ENCODE data around the gene MAP3K14. TPM values are rescaled to one million over a fixed set of nuclear protein-coding genes. Genes with fewer than 3 reads are reported as not detected.

The MAP3K14 gene
- total and polyA plus RNA-seq, 10 of the 15 experiments (the other 5 are each of a cell fraction or from before 2014, with no cell fraction given), result 2.1 to 33.3 (median 19.7) TPM

GRCh38 chr17:45339646-45340605 is 23.1 kb upstream of the MAP3K14 start:
- no peak for TF ChIP-seq HDGF (IDR thresholded peaks at IDR 0.05)
- TF ChIP-seq FOXM1 (IDR thresholded peaks at IDR 0.05; ENCODE audit: low read depth, low read length), result no peak
- TF ChIP-seq CEBPB (IDR thresholded peaks at IDR 0.05; ENCODE audit: borderline replicate concordance in 1 of 2, low read depth in 2 of 2, low read length in 2 of 2), result no peak
- no peak for TF ChIP-seq ZNF687 (IDR thresholded peaks at IDR 0.05)
- TF ChIP-seq POLR2AphosphoS2 (IDR thresholded peaks at IDR 0.05; ENCODE audit: low read depth, low read length), result no peak
- TF ChIP-seq MYC (IDR thresholded peaks at IDR 0.05; ENCODE audit: insufficient read depth, insufficient read length, insufficient replicate concordance, low read length, severe bottlenecking), result no peak
- TF ChIP-seq ETV6 (conservative IDR thresholded peaks at IDR 0.05 in 1 of 2, IDR thresholded peaks at IDR 0.05 in 1 of 2; ENCODE audit: borderline replicate concordance in 1 of 2, low read depth in 1 of 2), result no peak
- no peak for TF ChIP-seq IKZF2 (IDR thresholded peaks at IDR 0.05)
- TF ChIP-seq TAF1 (IDR thresholded peaks at IDR 0.05; ENCODE audit: borderline replicate concordance, low read depth, low read length), result no peak
- no peak for TF ChIP-seq MXI1 (IDR thresholded peaks at IDR 0.05; ENCODE audit: low read depth, low read length)
- no peak for TF ChIP-seq E2F4 (IDR thresholded peaks at IDR 0.05; ENCODE audit: low read depth, low read length)
- Histone ChIP-seq H3K4me3 (no peak overlapping the region), H2AFZ (ENCODE audit: control insufficient read depth, low read depth, low read length) (no peak overlapping the region), H3K9ac (ENCODE audit: control insufficient read depth, insufficient read depth, low read length) (no peak overlapping the region), H3K4me1 (ENCODE audit: control insufficient read depth, insufficient read depth, low read length) (peaks cover under 1% of the 10 kb centered on the region; the same call in 1 of the 2 replicates), H3K79me2 (ENCODE audit: control insufficient read depth, insufficient read depth, low read length) (no peaks in the 10 kb centered on the region), H4K20me1 (ENCODE audit: control insufficient read depth, insufficient read depth) (no peaks in the 10 kb centered on the region), H3K27ac (ENCODE audit: control insufficient read depth, insufficient read depth) (no peak overlapping the region), H3K4me2 (ENCODE audit: control insufficient read depth, insufficient read depth) (no peak overlapping the region), H3K27me3 (replicated peaks in 1 of 2; ENCODE audit: control insufficient read depth in 2 of 2, insufficient read depth in 2 of 2, low read length in 1 of 2) (no peaks in the 10 kb centered on the region), H3K36me3 (ENCODE audit: control insufficient read depth in 2 of 2, insufficient read depth in 2 of 2, low read length in 1 of 2) (no peaks in the 10 kb centered on the region), H3K9me3 (replicated peaks; ENCODE audit: control insufficient read depth, insufficient read depth, low read length) (no peaks in the 10 kb centered on the region)
- ChIA-PET RAD21 (ENCODE audit: unreplicated experiment) (no interaction called here), SMC1A (ENCODE audit: uncharacterized antibody, unreplicated experiment) (interaction anchor here (0.7 to 1.8 kb wide), 2 partner anchors 10 to 27 kb away, joined by 3 to 7 read pairs; no protein-coding TSS in a partner anchor), CTCF (no interaction called here), POLR2A (no interaction called here)
- in situ Hi-C loops (cut with MboI) (no loop called here), intact Hi-C loops (cut with micrococcal nuclease; ENCODE audit: unreplicated experiment) (no loop called here)
- no peak for DNase-seq (ENCODE audit: low read depth, low spot score)
- no peak for FAIRE-seq
- no peak for ATAC-seq
- no TSS peak for BruUV-seq (replicated peaks)
- WGBS (ENCODE audit: insufficient coverage, insufficient replicate concordance, low lambda C conversion rate, missing lambda C conversion rate), result 59% methylated on average over 8 of the region's 8 CpGs

Measured in GM12878 (cell line).